Heart left ventricle (tissue), 13 donors: Measurements from ENCODE around the gene ST6GAL2.

Experiments
- CTCF ChIP-seq, 12 donors: fragments of 200-600 bp; sonication (generic) in 4 of 12; IDR thresholded peaks; one replicate each; pipeline versions ENCODE4 v1.5.0 to v1.8.0; 2018 to 2022; ENCODE audit warnings: antibody characterized with exemption in 12 of 12, mild to moderate bottlenecking in 5 of 12
- POLR2A ChIP-seq, 2 donors: fragments of 450-650 bp; IDR thresholded peaks; one replicate each; pipeline ENCODE4 v1.6.1; 2017; ENCODE audit warnings: antibody characterized with exemption in 2 of 2, mild to moderate bottlenecking in 2 of 2, moderate library complexity in 2 of 2
- donor health status: ischemic (EF 13 %, LVEDD 7.1; RV severe dilation, severe dysfunction).
- donor health status: DM: no; HTN: yes; CAD: no.
- donor health status: DM: no; HTN: no; CAD: no.
- donor health status: ischemic (EF 25% LVEDD 6.9; RV normal size, moderate dysfunction).
- donor health status: ischemic (EF 25% LVEDD 5.7; RV mildly dilated, moderate dysfunction).
- donor health status: ischemic (EF 35%, LVEDD 5.7; RV mildly dilated, moderate dysfunction).
- donor health status: nonischemic (EF 11% LVEDD 7.7; RV severe dilation, severe dysfunction).
- donor health status: DM: yes; HTN: yes; CAD: no.
- donor health status: PGD.
- donor health status: ischemic (EF 29% LVEDD 5.4; RV normal size, mild dysfunction).
- donor health status: nonischemic (EF 23%, LVEDD 6.1; RV moderate dilation, normal function).

DNA sequence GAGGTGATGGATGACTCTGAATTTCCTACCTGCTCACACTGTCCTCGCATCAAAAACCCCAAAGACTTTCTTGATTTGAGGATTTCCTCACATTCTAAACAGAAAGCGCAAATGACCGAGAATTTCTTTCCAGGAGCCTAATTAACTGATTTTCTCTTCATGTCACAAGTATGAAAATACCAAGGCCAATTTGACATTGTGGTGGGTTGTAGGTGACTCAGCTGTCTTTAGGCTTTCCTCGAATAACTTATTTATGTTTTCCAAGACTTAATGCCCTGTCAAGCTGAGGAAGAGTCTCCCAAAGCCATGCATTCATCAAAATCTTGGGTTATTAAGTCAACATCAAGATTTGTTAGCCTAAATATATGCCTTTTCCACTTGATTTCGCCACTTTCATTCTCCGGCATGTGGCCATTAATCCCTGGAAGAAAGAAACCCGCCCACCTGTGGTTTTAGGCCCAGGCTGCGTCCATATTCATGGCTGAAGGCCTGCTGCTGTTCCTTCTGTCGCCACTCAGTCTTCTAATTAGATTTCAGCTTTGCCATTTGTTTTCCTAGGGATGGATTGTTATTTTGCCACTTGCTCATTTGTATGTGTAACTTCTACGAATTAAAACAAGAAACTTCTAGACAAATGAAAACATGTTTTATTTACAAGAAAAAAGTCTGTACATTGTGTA, 84.9 kb downstream of the ST6GAL2 start:
- TF ChIP-seq CTCF (IDR thresholded peaks at IDR 0.05) (no peak), POLR2A (IDR thresholded peaks at IDR 0.05) (no peak)
